ENCODE measurements around the gene PNLIPRP2. TPM values are rescaled to one million over a fixed set of nuclear protein-coding genes. Genes with fewer than 3 reads are reported as not detected.
A peak's percentile ranks its signal among the peaks of the same experiment; 100 is the strongest.

PNLIPRP2 gene
- total RNA-seq, 1 donor from 2014 or later = not detected

DNA sequence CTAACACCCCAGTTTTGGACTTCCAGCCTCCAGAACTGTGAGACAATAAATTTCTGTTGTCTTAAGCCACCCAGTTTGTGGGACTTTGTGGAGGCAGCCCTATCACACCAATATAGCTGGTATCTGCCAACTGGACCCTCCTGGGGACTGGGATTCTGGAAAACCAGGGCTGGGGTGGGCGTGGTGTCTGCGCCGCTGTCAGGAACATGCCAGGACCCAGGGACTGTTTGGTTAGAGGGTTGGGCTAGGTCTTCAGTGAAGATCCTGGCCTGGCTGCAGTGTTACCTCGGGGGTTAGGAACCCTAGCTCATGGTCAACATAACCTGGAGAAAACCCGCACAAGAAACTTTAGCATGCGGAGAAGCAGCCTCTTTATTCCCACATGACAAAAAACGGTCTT, 42.6 kb downstream of the PNLIPRP2 start:
- Mint-ChIP-seq H3K36me3 (ENCODE audit: low read depth) (peaks cover 4% of the 10 kb centered on the region), H3K27me3 (ENCODE audit: low read depth) (no peaks in the 10 kb centered on the region), H3K27ac (ENCODE audit: unreplicated experiment) (no peak overlapping the region), H3K4me1 (peaks cover 42% of the 10 kb centered on the region), H3K9me3 (peaks cover 6% of the 10 kb centered on the region), H3K4me3 (no peak overlapping the region)
- TF ChIP-seq, protein P1, sequence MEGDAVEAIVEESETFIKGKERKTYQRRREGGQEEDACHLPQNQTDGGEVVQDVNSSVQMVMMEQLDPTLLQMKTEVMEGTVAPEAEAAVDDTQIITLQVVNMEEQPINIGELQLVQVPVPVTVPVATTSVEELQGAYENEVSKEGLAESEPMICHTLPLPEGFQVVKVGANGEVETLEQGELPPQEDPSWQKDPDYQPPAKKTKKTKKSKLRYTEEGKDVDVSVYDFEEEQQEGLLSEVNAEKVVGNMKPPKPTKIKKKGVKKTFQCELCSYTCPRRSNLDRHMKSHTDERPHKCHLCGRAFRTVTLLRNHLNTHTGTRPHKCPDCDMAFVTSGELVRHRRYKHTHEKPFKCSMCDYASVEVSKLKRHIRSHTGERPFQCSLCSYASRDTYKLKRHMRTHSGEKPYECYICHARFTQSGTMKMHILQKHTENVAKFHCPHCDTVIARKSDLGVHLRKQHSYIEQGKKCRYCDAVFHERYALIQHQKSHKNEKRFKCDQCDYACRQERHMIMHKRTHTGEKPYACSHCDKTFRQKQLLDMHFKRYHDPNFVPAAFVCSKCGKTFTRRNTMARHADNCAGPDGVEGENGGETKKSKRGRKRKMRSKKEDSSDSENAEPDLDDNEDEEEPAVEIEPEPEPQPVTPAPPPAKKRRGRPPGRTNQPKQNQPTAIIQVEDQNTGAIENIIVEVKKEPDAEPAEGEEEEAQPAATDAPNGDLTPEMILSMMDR (conservative IDR thresholded peaks at IDR 0.05) = no peak
- no peak for DNase-seq (ENCODE audit: low read depth, low spot score)

DNA sequence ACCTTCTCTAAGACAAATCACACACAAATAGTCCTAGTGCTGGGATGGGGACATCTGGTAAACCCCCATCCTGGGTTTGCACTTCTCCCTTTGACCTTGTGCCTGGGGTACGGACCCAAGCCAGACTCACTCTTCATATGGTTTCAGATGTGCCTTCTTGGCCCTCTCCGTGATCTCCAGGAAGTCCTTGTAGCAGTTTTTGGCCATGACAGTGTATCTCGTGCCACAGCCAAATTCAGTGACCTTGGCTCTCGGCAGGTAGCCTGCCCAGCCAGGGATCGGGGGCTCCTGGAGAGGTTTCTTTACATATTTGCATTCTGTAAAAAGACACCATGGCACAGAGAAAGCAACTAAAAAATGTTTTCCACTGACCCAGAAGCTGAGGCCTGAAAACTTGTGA, 43.9 kb downstream of the PNLIPRP2 start:
- Mint-ChIP-seq H3K27me3 (ENCODE audit: low read depth) (peaks cover 4% of the 10 kb centered on the region), H3K9me3 (peaks cover 6% of the 10 kb centered on the region), H3K36me3 (ENCODE audit: low read depth) (peaks cover 4% of the 10 kb centered on the region), H3K27ac (ENCODE audit: unreplicated experiment) (no peak overlapping the region), H3K4me3 (no peak overlapping the region), H3K4me1 (peaks cover 48% of the 10 kb centered on the region)
- TF ChIP-seq, protein P1 (conservative IDR thresholded peaks at IDR 0.05) = no peak
- no peak for DNase-seq (ENCODE audit: low read depth, low spot score)

DNA sequence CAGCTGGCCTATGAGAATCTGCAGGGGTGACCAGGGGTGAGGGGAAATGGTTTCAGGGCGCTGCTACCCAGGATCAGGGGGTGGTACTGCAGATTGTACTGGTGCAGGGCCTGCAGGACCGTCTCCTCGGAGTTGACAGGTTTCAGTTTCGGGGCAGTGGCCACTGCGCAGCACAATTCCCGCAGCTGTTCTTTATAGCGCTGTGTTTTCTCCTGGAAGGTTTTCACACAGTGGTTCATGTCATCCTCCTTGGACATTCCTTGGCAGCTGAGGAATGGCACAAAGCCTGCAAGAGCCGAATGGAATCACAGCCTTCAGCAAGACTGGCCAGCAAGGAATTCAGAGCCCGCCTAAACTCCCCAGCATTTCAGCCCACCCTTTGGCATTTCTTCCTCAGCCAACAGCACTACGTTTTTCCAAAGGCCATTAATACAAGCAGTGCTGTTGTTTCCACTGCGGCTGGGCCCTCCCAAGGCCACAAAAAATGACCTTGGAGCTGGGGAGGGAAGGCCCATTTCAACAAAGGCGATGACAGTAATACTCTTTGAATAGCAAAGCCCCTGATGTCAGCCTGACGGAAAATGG, 44.9 kb downstream of the PNLIPRP2 start:
- peak overlapping the region; percentile 67 for H3K4me3 Mint-ChIP-seq
- peak; percentile 20 for DNase-seq (ENCODE audit: low read depth, low spot score)
- peak overlapping the region; percentile 86 for H3K27ac Mint-ChIP-seq (ENCODE audit: unreplicated experiment)
- TF ChIP-seq, protein P1 (conservative IDR thresholded peaks at IDR 0.05) = no peak
- peaks cover 6% of the 10 kb centered on the region for H3K9me3 Mint-ChIP-seq
- H3K27me3 Mint-ChIP-seq (ENCODE audit: low read depth) = peaks cover 8% of the 10 kb centered on the region
- H3K36me3 Mint-ChIP-seq (ENCODE audit: low read depth) = peaks cover 4% of the 10 kb centered on the region
- peaks cover 51% of the 10 kb centered on the region for H3K4me1 Mint-ChIP-seq

DNA sequence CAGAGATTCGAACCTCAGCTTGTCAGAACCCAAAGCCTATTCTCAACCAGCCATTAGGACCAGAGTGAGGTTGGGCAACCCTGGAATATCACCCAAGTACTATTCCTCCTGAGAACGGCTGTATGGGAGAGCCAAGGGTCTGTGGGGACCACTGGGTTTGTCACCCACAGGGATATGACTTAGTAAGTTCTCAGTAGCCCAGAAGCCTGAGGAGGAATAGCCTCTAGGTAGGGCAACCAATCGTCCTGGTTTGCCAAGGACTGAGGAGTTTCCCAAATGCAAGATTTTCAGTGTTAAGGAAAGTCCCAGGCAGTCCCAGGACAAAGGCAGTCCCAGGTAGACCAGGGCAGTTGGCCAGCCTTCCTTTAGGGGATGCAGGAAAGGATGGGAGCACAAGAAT, 46.7 kb downstream of the PNLIPRP2 start:
- DNase-seq (ENCODE audit: low read depth, low spot score) = no peak
- Mint-ChIP-seq H3K36me3 (ENCODE audit: low read depth) (peaks cover 7% of the 10 kb centered on the region), H3K27ac (ENCODE audit: unreplicated experiment) (no peak overlapping the region), H3K4me1 (peaks cover 61% of the 10 kb centered on the region), H3K9me3 (peaks cover 6% of the 10 kb centered on the region), H3K27me3 (ENCODE audit: low read depth) (peaks cover 9% of the 10 kb centered on the region), H3K4me3 (no peak overlapping the region)
- TF ChIP-seq, protein P1 (conservative IDR thresholded peaks at IDR 0.05) = no peak

DNA sequence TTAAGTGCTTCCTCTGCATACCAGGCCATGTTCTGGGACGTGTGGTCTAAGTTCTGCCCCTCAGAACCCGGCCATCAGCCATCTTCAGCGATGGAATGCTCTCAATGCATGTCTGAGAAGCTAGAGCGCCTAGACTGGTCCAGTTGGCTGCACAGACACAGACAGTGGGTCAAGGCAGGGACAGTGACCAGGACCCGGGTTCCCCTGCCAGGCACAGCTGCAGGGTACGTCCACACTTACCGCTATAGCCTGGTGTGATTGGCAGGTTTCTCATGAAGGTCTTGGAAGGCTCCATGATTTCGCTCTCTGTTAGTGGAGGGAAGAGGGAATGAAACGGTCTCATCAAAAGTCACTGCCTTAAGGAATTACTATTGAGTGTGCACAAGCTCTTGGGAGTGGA, 47.3 kb downstream of the PNLIPRP2 start:
- DNase-seq (ENCODE audit: low read depth, low spot score) = no peak
- peaks cover 58% of the 10 kb centered on the region for H3K4me1 Mint-ChIP-seq
- no peak overlapping the region for H3K27ac Mint-ChIP-seq (ENCODE audit: unreplicated experiment)
- peaks cover 6% of the 10 kb centered on the region for H3K9me3 Mint-ChIP-seq
- no peak overlapping the region for H3K4me3 Mint-ChIP-seq
- H3K36me3 Mint-ChIP-seq (ENCODE audit: low read depth) = peaks cover 7% of the 10 kb centered on the region
- TF ChIP-seq, protein P1 (conservative IDR thresholded peaks at IDR 0.05) = no peak
- H3K27me3 Mint-ChIP-seq (ENCODE audit: low read depth) = peaks cover 9% of the 10 kb centered on the region

All from neural crest cell (in vitro differentiated cells).